NT2/D1 (cell line): ENCODE data around the gene LGI4.

Source experiments
- YY1 ChIP-seq: IDR thresholded peaks from 2 replicates; pipeline ENCODE4 v1.6.1; 2011; ENCODE audit not compliant: insufficient read length, insufficient read depth
- ZNF274 ChIP-seq: IDR thresholded peaks from 2 replicates; pipeline ENCODE4 v1.6.1; 2011; ENCODE audit warnings: mild to moderate bottlenecking, low read depth, low read length

DNA sequence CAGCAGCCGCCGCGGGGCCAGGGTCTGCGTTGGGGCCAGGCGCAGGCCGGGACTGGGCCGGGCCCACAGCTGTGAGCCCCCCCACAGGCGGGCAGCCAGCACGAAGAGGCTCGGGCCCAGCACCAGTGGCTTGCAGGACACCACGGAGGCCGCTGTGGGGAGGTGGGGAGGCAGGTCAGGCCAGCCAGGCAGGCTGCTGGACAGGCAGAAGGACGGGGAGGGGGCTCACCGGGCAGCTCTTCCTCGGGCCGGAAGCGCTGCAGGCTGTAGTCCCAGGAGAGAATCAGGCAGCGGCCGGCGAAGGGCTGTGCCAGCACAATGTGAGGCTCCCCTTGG, 8.3 kb downstream of the LGI4 start:
- TF ChIP-seq ZNF274 (no peak), YY1 (no peak)
